HCT116 (cell line): Measurements from ENCODE around the gene DNAJC6.

Experiments used
- CEBPB ChIP-seq: IDR thresholded peaks from 2 replicates; pipeline ENCODE4 v1.6.1; 2012; ENCODE audit warnings: low read depth
- EGR1 ChIP-seq: IDR thresholded peaks from 2 replicates; pipeline ENCODE4 v1.6.1; 2012; ENCODE audit warnings: low read depth
- EZH2 ChIP-seq: fragments of 200-600 bp; sonication (generic); IDR thresholded peaks from 2 replicates; pipeline ENCODE4 v1.6.1; 2017; ENCODE audit warnings: antibody characterized with exemption, mixed run types
- POLR2A ChIP-seq: IDR thresholded peaks from 2 replicates; pipeline ENCODE4 v1.7.0; 2011; ENCODE audit warnings: borderline replicate concordance; ENCODE audit not compliant: insufficient read depth, insufficient read length; ENCODE audit errors: extremely low read depth
- POLR2AphosphoS5 ChIP-seq: IDR thresholded peaks from 2 replicates; pipeline ENCODE4 v1.6.1; 2011; ENCODE audit warnings: mild to moderate bottlenecking, low read depth, low read length, moderate library complexity
- RAD21 ChIP-seq: IDR thresholded peaks from 2 replicates; pipeline ENCODE4 v1.6.1; 2012; ENCODE audit warnings: low read depth, mild to moderate bottlenecking
- SIN3A ChIP-seq: IDR thresholded peaks from 2 replicates; pipeline ENCODE4 v1.6.1; 2012; ENCODE audit warnings: low read depth
- YY1 ChIP-seq: IDR thresholded peaks from 2 replicates; pipeline ENCODE4 v1.6.1; 2011; ENCODE audit warnings: low read length, low read depth, moderate library complexity, mild to moderate bottlenecking; ENCODE audit not compliant: insufficient replicate concordance; ENCODE audit errors: extremely low read depth
- TF ChIP-seq, protein P1 (sequence below): IDR thresholded peaks from 2 replicates; pipeline ENCODE4 v1.6.1; 2012; ENCODE audit warnings: low read depth
- TF ChIP-seq, protein P2 (sequence below), 3 experiments: fragments of 200-600 bp in 1 of 3; sonication (generic) in 1 of 3; IDR thresholded peaks in 2 of 3; conservative IDR thresholded peaks in 1 of 3; 2 replicates each; pipeline ENCODE4 v1.5.1; 2012 to 2017; ENCODE audit warnings: low read depth in 2 of 3, low read length in 2 of 3, antibody characterized with exemption in 1 of 3, borderline replicate concordance in 1 of 3, control low read depth in 1 of 3, mild to moderate bottlenecking in 1 of 3, mixed read lengths in 1 of 3, mixed run types in 1 of 3, moderate library complexity in 1 of 3; ENCODE audit not compliant: insufficient read depth in 1 of 3
- TF ChIP-seq, protein P3 (sequence below): IDR thresholded peaks from 2 replicates; pipeline ENCODE4 v1.6.1; 2011; ENCODE audit warnings: mild to moderate bottlenecking, low read length, moderate library complexity; ENCODE audit not compliant: insufficient replicate concordance; ENCODE audit errors: extremely low read depth
- TF ChIP-seq, protein P4 (sequence below): IDR thresholded peaks from 2 replicates; pipeline ENCODE4 v1.6.1; 2012

DNA sequence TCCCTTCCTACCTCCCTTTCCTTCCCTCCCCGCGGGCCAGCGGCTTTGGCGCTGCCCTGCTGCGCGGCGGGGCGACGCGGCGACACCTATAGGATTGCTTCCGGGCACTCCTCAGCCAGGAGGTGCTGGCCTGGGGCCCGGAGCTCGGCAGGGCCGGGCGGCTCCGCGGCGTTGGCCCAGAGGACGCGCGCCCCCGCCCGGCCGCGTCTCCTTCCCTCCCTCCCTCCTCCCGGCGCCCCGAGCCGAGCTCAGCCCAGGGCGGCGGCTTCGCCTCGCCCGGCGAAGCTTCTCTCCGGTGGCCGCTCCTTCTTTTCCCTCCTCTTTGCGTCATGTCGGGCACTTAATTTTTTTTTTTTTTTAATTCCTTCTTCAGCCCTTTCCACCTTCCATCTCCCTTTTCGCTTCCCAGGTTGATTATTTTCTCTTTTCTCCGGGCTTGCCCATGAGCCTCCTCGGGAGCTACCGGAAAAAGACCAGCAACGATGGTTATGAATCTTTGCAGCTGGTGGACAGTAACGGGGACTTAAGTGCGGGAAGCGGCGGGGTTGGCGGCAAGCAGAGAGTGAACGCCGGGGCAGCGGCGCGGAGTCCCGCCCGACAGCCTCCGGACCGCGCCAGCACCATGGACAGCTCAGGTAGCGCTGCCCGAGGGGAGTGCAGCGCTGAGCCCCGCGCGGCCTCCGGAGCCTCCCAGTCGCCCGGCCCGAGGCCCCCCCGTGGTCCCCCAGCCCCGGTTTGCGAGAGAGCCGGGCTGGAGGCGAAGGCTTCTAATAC lies at the start of gene DNAJC6:
- TF ChIP-seq, protein P1, sequence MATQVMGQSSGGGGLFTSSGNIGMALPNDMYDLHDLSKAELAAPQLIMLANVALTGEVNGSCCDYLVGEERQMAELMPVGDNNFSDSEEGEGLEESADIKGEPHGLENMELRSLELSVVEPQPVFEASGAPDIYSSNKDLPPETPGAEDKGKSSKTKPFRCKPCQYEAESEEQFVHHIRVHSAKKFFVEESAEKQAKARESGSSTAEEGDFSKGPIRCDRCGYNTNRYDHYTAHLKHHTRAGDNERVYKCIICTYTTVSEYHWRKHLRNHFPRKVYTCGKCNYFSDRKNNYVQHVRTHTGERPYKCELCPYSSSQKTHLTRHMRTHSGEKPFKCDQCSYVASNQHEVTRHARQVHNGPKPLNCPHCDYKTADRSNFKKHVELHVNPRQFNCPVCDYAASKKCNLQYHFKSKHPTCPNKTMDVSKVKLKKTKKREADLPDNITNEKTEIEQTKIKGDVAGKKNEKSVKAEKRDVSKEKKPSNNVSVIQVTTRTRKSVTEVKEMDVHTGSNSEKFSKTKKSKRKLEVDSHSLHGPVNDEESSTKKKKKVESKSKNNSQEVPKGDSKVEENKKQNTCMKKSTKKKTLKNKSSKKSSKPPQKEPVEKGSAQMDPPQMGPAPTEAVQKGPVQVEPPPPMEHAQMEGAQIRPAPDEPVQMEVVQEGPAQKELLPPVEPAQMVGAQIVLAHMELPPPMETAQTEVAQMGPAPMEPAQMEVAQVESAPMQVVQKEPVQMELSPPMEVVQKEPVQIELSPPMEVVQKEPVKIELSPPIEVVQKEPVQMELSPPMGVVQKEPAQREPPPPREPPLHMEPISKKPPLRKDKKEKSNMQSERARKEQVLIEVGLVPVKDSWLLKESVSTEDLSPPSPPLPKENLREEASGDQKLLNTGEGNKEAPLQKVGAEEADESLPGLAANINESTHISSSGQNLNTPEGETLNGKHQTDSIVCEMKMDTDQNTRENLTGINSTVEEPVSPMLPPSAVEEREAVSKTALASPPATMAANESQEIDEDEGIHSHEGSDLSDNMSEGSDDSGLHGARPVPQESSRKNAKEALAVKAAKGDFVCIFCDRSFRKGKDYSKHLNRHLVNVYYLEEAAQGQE: peak; percentile 94
- no peak for TF ChIP-seq POLR2AphosphoS5
- TF ChIP-seq, protein P2, sequence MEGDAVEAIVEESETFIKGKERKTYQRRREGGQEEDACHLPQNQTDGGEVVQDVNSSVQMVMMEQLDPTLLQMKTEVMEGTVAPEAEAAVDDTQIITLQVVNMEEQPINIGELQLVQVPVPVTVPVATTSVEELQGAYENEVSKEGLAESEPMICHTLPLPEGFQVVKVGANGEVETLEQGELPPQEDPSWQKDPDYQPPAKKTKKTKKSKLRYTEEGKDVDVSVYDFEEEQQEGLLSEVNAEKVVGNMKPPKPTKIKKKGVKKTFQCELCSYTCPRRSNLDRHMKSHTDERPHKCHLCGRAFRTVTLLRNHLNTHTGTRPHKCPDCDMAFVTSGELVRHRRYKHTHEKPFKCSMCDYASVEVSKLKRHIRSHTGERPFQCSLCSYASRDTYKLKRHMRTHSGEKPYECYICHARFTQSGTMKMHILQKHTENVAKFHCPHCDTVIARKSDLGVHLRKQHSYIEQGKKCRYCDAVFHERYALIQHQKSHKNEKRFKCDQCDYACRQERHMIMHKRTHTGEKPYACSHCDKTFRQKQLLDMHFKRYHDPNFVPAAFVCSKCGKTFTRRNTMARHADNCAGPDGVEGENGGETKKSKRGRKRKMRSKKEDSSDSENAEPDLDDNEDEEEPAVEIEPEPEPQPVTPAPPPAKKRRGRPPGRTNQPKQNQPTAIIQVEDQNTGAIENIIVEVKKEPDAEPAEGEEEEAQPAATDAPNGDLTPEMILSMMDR (IDR thresholded peaks at IDR 0.05 in 2 of 3, conservative IDR thresholded peaks at IDR 0.05 in 1 of 3; ENCODE audit: borderline replicate concordance in 1 of 3, insufficient read depth in 1 of 3, low read depth in 2 of 3, low read length in 2 of 3): no peak
- no peak for TF ChIP-seq RAD21
- no peak for TF ChIP-seq EZH2
- peak; percentile 51; the same call in 1 of the 2 replicates for TF ChIP-seq SIN3A
- TF ChIP-seq, protein P3, sequence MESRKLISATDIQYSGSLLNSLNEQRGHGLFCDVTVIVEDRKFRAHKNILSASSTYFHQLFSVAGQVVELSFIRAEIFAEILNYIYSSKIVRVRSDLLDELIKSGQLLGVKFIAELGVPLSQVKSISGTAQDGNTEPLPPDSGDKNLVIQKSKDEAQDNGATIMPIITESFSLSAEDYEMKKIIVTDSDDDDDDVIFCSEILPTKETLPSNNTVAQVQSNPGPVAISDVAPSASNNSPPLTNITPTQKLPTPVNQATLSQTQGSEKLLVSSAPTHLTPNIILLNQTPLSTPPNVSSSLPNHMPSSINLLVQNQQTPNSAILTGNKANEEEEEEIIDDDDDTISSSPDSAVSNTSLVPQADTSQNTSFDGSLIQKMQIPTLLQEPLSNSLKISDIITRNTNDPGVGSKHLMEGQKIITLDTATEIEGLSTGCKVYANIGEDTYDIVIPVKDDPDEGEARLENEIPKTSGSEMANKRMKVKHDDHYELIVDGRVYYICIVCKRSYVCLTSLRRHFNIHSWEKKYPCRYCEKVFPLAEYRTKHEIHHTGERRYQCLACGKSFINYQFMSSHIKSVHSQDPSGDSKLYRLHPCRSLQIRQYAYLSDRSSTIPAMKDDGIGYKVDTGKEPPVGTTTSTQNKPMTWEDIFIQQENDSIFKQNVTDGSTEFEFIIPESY: no peak
- TF ChIP-seq EGR1: no peak
- TF ChIP-seq POLR2A: no peak
- TF ChIP-seq CEBPB: no peak
- TF ChIP-seq, protein P4, sequence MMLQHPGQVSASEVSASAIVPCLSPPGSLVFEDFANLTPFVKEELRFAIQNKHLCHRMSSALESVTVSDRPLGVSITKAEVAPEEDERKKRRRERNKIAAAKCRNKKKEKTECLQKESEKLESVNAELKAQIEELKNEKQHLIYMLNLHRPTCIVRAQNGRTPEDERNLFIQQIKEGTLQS: no peak
- TF ChIP-seq YY1: no peak
